Measurements from ENCODE around the gene CASP2. TPM values are rescaled to one million over a fixed set of nuclear protein-coding genes. Genes with fewer than 3 reads are reported as not detected.
"Not testable (repeated sequence)": the region's sequence is repeated elsewhere in the genome, so short reads cannot be mapped to it uniquely, and the experiment has no call there.

CASP2 gene
- total and polyA plus RNA-seq, 11 donors = 5.4 to 18.3 (median 11.8) TPM

GRCh38 chr7:143261901-143262300, 26.2 kb upstream of the CASP2 start:
- Histone ChIP-seq H3K9me3 (no peaks in the 10 kb centered on the region), H3K27me3 (no peaks in the 10 kb centered on the region), H3K36me3 (peaks cover 0 to 20% (median 4%) of the 10 kb centered on the region in 9 donors), H3K4me3 (no peak overlapping the region), H3K27ac (no peak overlapping the region), H3K4me1 (peaks cover 3 to 32% (median 19%) of the 10 kb centered on the region in 12 donors)
- TF ChIP-seq, protein P1, sequence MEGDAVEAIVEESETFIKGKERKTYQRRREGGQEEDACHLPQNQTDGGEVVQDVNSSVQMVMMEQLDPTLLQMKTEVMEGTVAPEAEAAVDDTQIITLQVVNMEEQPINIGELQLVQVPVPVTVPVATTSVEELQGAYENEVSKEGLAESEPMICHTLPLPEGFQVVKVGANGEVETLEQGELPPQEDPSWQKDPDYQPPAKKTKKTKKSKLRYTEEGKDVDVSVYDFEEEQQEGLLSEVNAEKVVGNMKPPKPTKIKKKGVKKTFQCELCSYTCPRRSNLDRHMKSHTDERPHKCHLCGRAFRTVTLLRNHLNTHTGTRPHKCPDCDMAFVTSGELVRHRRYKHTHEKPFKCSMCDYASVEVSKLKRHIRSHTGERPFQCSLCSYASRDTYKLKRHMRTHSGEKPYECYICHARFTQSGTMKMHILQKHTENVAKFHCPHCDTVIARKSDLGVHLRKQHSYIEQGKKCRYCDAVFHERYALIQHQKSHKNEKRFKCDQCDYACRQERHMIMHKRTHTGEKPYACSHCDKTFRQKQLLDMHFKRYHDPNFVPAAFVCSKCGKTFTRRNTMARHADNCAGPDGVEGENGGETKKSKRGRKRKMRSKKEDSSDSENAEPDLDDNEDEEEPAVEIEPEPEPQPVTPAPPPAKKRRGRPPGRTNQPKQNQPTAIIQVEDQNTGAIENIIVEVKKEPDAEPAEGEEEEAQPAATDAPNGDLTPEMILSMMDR (IDR thresholded peaks at IDR 0.05) = no peak
- no peak for TF ChIP-seq POLR2A (IDR thresholded peaks at IDR 0.05)
- ATAC-seq = no peak
- DNase-seq = no peak
- WGBS, 4 donors = 86 to 94% (median 90%) methylated on average over 1 of the region's 1 CpG
- intact Hi-C loops (cut with DNase I) = loop anchor here in 4 of 10 donors (1.0 to 10.0 kb wide), 5 partner anchors 27 to 113 kb away; partner anchors contain the start of gene CASP2 (in 1 of the 4)

GRCh38 chr7:143263266-143264195, 24.6 kb upstream of the CASP2 start, which contains the start of gene GSTK1:
TSS of gene GSTK1 (plus strand) at chr7:143263441. CDS start at chr7:143263514, 73 bp downstream.
- intact Hi-C loops (cut with DNase I) = loop anchor here in 4 of 10 donors (2.0 to 10.0 kb wide), 4 partner anchors 25 to 111 kb away; partner anchors contain the start of gene CASP2 (in 1 of the 4)
- Histone ChIP-seq H3K4me1 (peaks cover 3 to 32% (median 19%) of the 10 kb centered on the region in 12 donors), H3K4me3 (peak within 1 kb of the TSS; percentile 45 to 90 (median 80)), H3K9me3 (no peaks in the 10 kb centered on the region), H3K36me3 (peaks cover 0 to 37% (median 20%) of the 10 kb centered on the region in 9 donors), H3K27me3 (no peaks in the 10 kb centered on the region), H3K27ac (peak within 1 kb of the TSS; percentile 78 to 94 (median 89))
- DNase-seq = peak; percentile 88 to 94 (median 93)
- 0 to 1% (median 1%) methylated on average over 32 to 48 of the region's 48 CpGs for WGBS, 4 donors
- ATAC-seq = peak; percentile 98 to 99 (median 98)
- TF ChIP-seq POLR2A (IDR thresholded peaks at IDR 0.05) = peak in 1 of 2 donors; percentile 89
- TF ChIP-seq, protein P1 (IDR thresholded peaks at IDR 0.05) = no peak

- Histone ChIP-seq H3K4me3 (peak overlapping the region; percentile 45 to 90 (median 80)), H3K4me1 (peaks cover 3 to 26% (median 19%) of the 10 kb centered on the region in 12 donors), H3K27ac (peak overlapping the region; percentile 78 to 94 (median 89)), H3K36me3 (peaks cover 0 to 43% (median 26%) of the 10 kb centered on the region in 9 donors)
- not testable (repeated sequence) for H3K27me3 ChIP-seq, H3K9me3 ChIP-seq, DNase-seq
- peak in 1 of 4 donors; percentile 8 for ATAC-seq
- 50 to 57% (median 57%) methylated on average over 15 of the region's 15 CpGs for WGBS, 4 donors
- intact Hi-C loops (cut with DNase I) = loop anchor here in 3 of 10 donors (5.0 to 10.0 kb wide), 3 partner anchors 38 to 111 kb away; no protein-coding TSS in a partner anchor
Measured at GRCh38 chr7:143264196-143264568, 24.0 kb upstream of the CASP2 start.

DNA sequence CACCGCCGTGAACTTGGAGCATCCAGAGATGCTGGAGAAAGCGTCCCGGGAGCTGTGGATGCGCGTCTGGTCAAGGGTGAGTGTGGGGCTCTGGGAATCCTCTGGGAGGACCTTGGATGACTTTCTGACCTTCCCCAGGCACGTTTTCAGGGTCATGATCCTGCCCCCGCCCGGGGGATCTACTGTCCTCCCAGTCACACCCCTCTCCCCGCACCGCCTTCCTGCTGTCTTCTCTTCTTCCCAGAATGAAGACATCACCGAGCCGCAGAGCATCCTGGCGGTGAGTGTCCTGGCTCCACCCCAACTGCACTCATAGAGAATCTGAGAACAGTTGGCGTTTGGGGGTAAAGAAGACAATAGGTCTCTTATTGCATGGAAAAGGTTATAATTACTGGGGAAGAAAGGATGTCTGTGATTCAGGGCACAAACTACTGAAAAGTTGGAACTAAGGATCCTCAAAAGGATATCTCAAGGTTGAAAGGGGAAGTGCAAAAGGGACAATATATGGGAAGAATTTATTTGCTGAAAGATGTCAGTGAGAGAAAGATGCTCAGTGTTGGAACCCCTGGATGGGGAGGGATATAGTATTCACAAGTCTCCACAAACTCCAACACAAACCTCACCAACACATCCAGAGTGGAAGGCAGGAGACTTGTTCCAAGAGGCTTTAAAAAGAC, 23.0 kb upstream of the CASP2 start:
- TF ChIP-seq, protein P1 (IDR thresholded peaks at IDR 0.05) = no peak
- no peak for TF ChIP-seq POLR2A (IDR thresholded peaks at IDR 0.05)
- 52 to 73% (median 63%) methylated on average over 15 of the region's 15 CpGs for WGBS, 4 donors
- intact Hi-C loops (cut with DNase I) = loop anchor here in 1 of 10 donors (10.0 kb wide), 1 partner anchor 110 kb away; no protein-coding TSS in a partner anchor
- ATAC-seq (no peak), DNase-seq (peak in 2 of 5 donors; percentile 29 to 56)
- Histone ChIP-seq H3K27ac (peak overlapping the region in 7 of 12 donors; percentile 12 to 91 (median 84)), H3K4me3 (peak overlapping the region in 10 of 12 donors; percentile 7 to 90 (median 82)), H3K27me3 (no peaks in the 10 kb centered on the region), H3K4me1 (peaks cover 3 to 26% (median 19%) of the 10 kb centered on the region in 12 donors), H3K36me3 (peaks cover 0 to 53% (median 36%) of the 10 kb centered on the region in 9 donors), H3K9me3 (no peaks in the 10 kb centered on the region)

Data from heart left ventricle (tissue), 16 donors.